UCSD-AML1 (cell line): ENCODE measurements around the gene C1orf21.
"Not testable (repeated sequence)": the region's sequence is repeated elsewhere in the genome, so short reads cannot be mapped to it uniquely, and the experiment has no call there.

ENCODE experiments used
- DNase-seq: peaks from one replicate; lab custom pipeline; 2025; ENCODE audit not compliant: unreplicated experiment; lab: John Stamatoyannopoulos, UW

The C1orf21 gene

DNA sequence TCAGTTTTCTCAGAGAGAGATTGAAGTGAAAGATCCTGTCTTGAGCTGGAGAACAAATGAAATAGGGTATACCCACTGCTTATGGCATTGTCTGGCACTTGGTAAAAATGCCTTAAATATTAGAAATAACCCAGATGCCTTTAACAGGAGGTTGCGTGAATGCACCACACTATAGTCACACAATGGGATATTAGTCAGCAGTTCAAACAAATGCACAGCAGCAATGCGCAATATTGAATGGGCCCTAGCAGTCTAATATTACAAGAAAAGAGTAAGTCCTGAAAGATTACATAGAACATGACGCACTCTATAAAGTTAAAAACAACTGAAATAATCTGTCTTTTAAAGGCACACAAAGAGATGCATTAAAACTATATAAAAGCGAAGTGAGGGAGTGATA lies 206.8 kb downstream of the C1orf21 start:
- DNase-seq: no peak

DNA sequence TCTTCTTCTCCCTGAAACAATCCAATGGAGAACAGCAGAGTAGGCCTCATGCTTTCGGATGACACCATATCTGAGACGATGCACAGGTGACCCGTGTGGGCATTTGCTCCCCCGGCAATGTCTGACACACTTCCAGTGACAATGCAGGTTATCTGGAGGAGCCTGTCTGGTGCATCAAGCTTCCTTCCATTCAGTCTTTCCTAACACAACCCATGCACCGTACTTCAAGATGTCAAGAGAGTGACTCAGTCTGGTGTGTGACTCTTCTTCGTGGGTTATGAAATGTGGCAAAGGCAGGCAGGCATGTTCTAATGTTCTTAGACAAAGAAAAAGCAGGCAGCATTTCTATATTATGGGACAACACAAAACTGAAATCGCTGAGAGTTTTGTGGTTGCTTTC lies 208.8 kb downstream of the C1orf21 start:
- no peak for DNase-seq

DNA sequence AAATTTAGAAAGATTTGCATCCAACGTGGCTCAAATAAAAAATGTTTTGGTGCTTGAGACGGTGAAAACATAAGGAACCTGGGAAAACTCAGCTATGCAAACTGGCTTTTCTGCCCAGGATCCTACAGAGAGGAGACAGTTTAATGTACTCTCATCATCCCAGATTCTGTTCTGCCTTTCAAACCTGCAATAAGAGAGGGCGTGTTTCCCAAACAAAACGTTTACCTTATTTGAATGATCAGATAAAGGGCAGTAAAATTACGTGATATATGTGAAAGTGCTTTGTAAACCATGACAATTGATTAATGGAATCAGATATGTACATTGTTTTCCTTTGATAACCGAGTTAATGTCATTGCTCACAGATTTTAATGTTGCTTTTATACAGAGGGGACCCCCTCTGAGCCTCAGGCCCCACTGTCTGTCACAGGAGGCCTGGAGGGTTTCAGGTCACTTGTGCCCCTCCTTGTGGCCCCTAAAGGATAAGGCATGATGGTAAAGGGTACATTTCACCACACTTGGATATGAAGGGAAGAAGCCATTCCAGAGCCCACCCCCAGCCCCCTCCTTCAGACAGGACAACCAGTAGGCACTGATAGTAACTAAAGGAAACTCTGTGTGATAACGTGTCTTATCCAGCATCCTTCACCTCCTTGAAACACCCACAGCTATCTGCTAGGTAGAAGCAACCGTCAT lies 210.3 kb downstream of the C1orf21 start:
- no peak for DNase-seq

DNA sequence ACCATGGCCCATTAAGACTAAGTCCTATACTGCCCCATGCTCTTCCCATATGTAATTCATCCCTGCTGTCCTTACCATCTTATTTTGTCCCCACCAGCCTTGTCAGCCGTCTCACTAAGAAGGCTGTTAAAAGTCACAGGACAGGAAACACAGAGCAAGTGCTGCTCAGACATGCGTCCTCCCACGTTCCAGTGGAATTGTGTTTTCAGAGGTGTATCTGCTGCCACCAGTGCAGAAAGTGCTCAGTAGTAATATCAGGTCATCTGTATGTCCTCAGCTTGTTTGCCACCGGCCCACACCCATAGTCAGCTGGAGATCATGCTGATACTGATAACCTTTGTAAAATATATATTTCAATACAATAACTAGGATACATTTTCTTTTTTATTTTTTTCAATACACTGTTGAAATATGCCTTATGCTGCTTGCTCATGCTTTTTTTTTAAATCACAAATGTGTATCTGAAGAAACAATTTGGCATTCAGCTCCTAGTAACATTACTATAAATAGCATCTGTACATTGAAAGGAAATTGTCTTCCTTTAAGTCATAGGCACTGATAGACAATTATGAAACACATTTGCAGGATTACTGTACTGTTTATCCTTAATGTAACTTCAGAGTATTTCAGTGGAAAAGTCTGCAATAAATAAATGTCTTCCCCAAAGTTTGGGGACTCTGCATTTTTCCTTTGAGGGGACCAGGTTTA lies 211.0 kb downstream of the C1orf21 start:
- DNase-seq: no peak

DNA sequence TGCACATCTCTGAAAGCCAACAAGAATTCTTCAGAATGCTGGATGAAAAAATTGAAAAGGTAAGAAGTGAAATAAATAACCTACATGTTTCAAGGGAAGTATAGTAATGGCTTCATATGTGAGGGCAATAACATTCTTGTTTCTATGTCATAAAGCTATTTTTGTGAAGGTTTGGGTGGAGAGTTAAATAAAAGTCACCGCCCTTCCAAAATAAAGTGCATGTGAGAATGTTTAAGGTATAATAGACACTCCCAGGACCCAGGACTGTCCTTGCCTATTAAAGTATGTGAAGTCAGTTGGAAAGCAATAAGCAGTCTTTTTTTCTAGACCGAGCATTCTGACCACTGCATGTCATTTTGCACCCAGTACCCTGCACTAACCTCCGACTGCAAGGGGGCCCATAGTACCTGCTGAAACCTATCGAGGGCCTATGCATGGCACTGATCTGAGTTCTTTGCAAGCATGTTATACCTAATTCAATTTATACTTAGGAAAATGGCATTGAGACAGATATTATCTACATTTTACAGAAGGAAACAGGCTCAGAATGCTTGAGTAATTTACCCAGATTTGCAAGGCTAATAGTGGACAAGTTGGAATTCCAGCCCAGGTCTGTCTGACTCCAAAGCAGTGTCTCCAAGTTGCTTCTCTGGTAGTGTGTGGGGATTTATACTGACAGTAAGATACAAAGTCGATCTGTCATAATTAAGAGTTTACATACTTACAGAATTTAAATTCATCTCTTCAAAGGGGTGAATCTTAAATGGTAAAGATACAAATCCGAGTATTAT lies 211.8 kb downstream of the C1orf21 start:
- no peak for DNase-seq

DNA sequence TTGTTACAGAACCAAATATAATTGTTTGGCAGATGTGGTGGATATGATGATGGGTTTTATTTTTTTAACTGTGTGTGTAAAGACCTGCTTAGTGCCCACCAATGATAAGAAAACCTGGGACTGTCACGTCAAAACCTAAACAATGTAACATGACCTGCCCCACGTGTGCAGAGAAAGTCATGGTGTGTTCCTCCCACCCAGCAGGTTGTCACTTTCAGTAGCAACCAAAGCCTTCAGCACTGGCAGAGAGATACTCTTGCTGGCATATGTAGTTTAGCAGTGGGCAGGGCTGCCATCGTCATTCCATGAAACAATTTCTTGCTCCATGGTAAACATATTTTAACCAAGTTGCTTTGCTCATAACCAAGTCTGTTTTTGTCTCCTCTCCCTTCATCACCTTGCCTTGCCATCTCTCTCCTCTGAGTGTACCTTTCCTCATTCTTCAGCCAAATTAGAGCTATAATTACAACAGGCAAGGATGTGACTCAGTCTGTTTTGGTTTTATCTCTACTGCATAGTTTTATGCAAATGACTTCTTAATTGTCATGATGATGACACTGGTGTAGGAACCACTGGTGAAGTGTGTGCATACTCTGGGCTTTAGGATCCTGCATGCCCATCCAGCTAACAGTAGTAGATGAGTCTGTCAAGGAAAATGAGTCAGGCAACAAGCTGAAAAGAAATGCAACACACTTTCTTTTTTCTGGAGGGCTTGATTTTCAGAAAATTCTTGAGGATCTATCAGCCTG lies 217.5 kb downstream of the C1orf21 start:
- DNase-seq: no peak

DNA sequence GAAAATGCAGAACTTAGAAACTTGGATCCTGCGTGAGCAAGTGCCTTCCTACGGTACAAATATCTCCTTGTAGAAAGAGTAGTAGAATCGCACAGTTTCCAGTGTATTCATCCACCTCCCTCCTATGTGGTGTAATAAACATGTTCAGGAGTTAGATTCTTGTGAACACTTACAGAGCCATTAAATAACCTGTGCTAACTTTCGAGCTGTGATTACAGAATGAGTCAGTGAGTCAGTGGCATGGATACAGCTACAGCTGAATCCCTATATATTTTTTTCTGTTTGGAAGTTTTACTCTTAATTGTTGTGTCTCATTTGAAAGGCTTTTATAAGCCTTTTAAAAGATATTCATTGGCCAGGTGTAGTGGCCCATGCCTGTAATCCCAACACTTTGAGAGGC lies 219.1 kb downstream of the C1orf21 start:
- DNase-seq: no peak

DNA sequence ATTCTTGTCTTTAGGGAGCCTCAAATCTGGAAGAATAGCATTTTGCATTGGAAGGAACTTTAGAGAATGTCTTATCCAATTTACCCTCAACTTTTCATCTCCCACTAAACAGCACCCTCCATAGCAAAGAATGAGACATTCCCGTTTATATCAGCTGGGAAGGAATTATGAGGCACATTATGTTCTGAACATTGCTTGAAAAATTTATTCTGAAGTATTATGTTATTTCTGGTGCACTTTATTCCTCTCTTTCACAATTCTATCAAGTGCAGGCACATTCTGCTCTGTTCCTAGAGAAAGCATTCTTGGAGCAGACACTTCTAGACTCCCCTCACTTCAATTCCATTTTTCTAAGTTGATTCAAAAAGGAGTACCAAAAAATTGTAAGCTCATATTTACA lies 220.0 kb downstream of the C1orf21 start:
- DNase-seq: no peak

DNA sequence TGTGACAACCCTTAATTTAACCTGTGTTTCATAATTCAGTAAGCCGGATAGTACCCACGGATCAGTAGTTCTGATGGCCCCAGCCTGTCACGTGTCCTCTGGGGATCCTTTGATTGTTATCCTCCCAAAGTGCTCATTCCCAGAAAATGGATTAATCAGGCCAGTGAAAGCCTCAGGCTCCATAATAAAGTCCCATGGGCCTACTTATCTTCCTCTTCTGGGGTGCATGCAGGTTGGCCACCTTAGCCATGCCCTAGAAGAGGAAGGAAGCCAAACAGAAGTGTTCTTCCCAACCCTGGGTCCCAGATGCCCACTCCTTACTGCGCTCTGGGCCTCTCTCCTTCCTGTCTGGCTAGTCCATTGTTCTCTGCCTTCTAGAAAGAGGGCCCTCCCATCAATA lies 221.8 kb downstream of the C1orf21 start:
- DNase-seq: no peak

DNA sequence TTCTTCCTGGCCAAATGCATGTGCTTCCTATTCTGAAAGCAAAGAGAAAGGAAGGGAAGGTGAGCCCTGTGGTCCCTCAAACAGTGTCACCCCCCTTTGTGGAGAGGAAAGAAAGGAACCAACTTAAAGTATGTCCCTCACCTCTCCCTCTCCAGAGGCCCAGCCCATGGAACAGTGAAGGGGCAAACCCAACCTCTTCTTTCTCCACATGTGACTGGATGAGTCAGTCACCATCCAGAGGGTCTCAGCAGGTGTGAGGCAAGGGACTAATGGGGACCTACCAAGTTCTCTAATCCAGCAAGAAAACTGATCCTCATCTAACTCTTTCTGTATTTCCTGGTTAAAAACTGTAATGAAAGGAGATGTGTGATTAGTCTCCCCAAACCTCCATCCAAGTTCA lies 222.2 kb downstream of the C1orf21 start:
- DNase-seq: no peak

DNA sequence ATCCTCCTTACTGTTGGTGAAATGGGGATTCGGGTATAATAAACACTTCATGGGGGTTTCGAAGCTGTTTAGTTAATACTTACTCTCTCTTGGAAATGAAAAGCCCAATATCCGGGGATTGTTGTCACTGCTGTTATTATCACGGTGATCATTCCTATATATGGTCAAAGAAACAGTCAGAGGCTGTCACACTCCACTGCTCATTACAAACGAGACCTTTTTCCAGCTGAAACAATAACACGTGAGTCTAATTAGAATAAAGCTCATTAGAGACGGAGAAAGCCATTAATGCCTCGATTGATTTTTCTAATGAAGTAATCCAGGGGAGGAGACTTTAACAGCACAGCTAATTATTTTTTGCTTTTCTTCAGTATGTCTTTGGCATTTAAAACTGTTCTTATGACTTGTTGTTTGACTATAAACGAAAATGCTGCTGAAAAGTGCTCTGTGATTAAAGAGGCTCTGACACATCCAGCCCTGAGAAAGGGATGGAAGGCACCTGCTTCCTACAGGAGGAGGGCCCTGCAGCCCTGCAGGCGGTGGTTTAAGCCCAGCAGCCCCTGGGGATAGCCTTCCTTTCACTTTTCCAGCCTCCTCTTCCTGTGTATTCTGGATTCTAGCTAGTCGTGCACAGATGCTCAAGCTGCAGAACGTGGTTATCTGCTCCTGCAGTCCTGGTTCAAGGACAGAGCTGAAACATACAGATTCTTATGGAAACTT lies 224.2 kb downstream of the C1orf21 start:
- no peak for DNase-seq

DNA sequence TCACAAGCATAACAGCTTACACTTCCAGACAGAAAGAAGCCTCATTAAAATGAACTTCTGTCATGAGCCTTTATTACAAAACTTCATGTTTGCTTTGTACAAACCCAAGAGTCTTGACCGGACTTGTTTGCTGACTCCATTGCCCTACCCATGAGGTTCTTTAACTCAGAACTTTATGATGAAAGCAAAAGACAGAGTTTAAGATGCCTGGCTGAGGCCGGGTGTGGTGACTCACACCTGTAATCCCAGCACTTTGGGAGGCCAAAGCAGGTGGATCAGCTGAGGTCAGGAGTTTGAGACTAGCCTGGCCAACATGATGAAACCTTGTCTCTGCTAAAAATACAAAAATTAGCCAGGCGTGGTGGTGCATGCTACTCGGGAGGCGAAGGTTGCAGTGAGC lies 225.4 kb downstream of the C1orf21 start:
- not testable (repeated sequence) for DNase-seq

DNA sequence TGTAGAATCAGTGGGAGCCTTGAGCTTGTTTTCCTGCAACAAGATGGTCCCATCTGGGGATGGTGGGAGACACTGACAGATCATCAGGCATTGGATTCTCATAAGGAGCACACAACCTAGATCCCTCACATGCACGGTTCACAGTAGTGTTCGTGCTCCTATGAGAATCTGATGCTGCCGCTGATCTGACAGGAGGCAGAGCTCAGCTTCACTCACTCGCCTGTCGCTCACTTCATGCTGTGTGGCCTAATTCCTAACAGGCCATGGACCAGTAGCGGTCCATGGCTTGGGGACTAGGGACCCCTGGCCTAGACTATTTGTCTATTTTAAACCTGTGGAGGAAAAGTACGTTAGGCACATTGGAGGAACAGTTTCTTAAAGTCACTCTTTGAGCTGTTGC lies 227.8 kb downstream of the C1orf21 start:
- DNase-seq: no peak

DNA sequence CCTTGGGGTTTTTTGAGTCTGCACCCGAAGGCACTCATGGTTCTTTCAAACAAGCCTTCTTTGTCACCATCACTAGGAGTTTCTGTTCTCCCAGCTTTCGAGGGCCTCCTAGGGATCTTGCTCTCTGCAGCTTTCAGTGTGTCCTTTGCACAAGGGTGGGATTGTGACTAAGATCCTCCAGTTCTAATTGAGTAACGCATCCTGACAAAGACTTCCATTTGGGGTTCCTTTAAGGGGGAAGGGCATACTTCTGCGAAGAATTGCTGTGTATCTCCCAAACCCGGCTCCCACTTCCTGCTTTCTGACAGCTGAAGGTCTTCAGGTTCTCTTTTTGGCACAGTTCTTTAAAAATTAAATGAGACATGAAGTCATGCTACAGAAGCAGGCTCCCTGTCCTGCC lies 228.5 kb downstream of the C1orf21 start:
- no peak for DNase-seq

DNA sequence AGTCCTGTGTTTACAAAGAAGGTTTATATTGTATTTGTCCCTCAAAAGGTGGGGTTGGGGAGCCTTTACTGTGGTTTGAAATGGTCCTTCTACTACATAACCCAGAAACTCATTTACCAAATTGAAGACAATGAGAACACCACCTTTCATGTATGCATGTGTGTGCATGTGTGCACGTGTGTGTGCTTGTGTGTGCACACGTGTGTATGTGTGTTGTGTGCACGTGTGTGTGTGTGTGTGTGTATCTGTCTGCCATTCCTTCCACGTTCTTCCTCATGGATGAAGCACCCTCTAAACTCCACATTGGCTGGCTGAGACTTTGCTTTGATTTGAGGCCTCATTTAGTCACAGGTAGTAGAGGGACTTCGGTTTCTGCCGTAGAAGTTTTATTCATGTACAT lies 229.7 kb downstream of the C1orf21 start:
- no peak for DNase-seq

DNA sequence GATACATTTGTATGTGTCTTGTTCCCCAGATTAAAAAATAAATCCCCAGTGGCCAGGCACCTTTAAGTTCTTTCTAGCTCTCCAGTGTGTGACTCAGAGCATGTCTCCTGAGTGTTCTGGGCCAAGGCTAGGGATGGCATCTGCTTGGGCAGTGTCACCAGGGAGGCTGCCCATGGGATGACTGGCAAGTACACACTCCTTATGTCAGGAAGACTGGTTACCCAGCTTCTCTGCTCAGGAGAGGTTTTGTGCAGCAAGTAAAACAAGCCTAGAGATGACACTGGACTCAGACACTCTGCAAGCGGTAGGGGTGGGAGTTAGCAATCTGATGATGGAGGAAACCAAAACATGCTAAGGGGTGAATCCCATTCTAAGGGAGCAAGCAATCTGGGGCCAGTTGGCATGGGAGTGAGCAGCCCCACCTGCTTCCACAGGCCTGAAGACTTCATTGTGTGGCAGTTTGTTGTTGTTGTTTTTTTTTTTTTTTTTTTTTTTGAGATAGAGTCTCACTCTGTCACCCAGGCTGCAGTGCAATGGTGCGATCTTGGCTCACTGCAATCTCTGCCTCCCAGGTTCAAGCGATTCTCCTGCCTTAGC lies 230.7 kb downstream of the C1orf21 start:
- DNase-seq: no peak

DNA sequence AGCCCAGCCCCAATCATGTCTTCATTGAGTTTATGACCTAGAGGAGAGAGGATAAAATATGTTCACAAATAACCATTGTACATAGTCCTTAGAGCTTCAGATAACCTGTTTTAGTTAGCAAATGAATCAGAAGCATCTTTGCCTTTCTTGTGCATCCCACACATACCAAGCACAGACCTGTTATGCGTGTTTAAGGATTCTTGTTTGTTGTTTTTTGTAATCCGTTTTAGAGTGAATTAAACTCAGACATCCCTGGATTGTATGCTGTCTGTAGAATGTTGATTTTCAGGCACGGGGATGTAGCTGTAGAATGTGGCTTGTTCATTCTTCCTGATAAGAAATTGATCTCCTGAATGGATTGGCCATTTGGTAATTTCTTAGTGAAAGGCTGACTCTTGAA lies 232.0 kb downstream of the C1orf21 start:
- DNase-seq: no peak

DNA sequence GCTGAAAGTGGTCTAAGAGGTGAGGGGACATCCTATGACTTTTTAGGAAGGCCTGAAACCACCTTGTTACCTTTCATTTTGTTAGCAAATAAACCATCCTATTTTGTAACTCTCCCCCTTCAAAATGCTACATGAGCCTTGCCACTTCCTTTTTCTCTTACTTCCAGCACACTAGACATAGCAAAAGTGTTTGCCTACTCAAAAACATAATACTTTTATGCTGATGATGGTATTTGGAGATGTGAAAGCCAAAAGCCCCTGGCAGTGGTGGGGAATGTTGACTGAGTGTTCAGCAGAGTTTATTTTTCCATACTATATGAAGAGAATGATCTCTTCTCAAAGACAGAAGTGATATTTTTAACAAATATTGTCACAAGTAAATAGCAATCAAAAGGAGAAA lies 233.6 kb downstream of the C1orf21 start:
- DNase-seq: no peak

DNA sequence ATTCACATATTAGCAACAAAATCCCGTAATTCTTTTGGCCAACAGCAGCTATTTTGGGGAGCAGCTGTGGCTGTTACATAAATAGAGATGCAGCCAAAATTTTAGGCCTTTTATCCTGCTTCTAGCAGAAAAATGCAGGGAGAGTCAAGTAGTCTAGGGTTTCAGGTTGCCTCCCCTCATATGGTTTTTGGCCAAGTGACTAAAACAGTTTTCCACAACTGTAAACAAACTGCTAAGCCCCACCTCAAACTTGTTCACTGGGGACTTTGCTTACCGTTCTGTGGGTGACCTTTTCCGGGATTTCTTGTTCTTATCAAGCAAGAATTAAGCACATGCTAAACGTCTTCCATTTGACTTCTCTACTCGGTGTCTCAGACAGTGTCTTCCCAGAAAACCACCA lies 234.4 kb downstream of the C1orf21 start:
- DNase-seq: no peak

DNA sequence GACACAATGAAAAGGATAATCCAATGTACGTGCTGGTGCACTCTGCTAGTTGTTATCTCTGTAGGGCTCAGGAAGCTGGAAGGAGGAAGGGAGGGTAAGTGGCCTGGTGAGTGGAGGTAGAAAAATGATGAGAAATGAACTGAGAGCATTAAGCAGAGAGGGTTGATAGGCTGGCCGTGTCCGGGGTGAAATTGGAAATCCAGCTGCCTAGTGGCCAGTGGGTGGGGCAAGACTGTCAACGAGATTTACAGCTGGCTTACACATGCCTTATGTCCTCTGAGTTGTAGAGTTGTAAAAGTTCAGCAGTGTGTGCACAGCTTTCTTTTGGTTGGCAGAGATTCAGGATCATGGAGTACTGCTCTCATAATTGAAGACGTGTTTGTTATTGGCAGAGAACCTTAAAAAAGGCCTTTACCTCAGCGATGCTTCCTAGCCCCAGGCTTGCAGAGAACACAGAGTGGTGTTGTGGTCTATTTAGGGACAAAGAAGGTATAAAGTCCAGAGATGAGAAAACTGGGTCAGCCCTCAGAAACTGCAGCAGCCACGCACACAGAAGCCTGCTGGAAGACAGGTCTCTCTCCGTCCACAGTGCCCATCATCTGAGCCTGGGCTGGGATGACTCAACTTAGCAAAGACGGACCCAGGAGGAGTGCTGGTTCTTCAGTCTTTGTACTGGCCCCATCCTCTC lies 235.5 kb downstream of the C1orf21 start:
- DNase-seq: no peak
